Glomerular visceral epithelial cell (primary cell): ENCODE measurements around the gene GPAM.
"Not testable (repeated sequence)": the region's sequence is repeated elsewhere in the genome, so short reads cannot be mapped to it uniquely, and the experiment has no call there.

Experiments
- DNase-seq: peaks from one replicate; pipeline ENCODE4 v3.0.0-alpha.2; 2016; ENCODE audit errors: extremely low spot score

GPAM gene

GRCh38 chr10:112215342-112215774 lies 31.8 kb upstream of the GPAM start:
- no peak for DNase-seq

GRCh38 chr10:112214298-112214926 lies 30.8 kb upstream of the GPAM start:
- DNase-seq: no peak

- DNase-seq: no peak
Observed at GRCh38 chr10:112213836-112214235, 30.3 kb upstream of the GPAM start.

GRCh38 chr10:112213098-112213823 lies 29.7 kb upstream of the GPAM start:
- DNase-seq: no peak

- DNase-seq: no peak
Observed at GRCh38 chr10:112210666-112211065, 27.1 kb upstream of the GPAM start.

GRCh38 chr10:112209684-112210131 lies 26.1 kb upstream of the GPAM start:
- DNase-seq: no peak

- no peak for DNase-seq
Observed at GRCh38 chr10:112208997-112209396, 25.4 kb upstream of the GPAM start.

- no peak for DNase-seq
Observed at GRCh38 chr10:112208292-112208691, 24.7 kb upstream of the GPAM start.

- no peak for DNase-seq
Observed at GRCh38 chr10:112203328-112204076, 19.9 kb upstream of the GPAM start.

- peak; percentile 9 for DNase-seq
Observed at GRCh38 chr10:112202561-112203241, 19.1 kb upstream of the GPAM start.

GRCh38 chr10:112202076-112202475 lies 18.5 kb upstream of the GPAM start:
- no peak for DNase-seq

- DNase-seq: no peak
Observed at GRCh38 chr10:112201334-112201733, 17.8 kb upstream of the GPAM start.

- not testable (repeated sequence) for DNase-seq
Observed at GRCh38 chr10:112200259-112200658, 16.7 kb upstream of the GPAM start.

GRCh38 chr10:112197662-112198061 lies 14.1 kb upstream of the GPAM start:
- not testable (repeated sequence) for DNase-seq

GRCh38 chr10:112195224-112195623 lies 11.7 kb upstream of the GPAM start:
- DNase-seq: no peak

- DNase-seq: no peak
Observed at GRCh38 chr10:112191791-112192190, 8.2 kb upstream of the GPAM start.

GRCh38 chr10:112191041-112191590 lies 7.6 kb upstream of the GPAM start:
- DNase-seq: no peak

GRCh38 chr10:112189465-112189864 lies 5.9 kb upstream of the GPAM start:
- no peak for DNase-seq

GRCh38 chr10:112187527-112187926 lies 4.0 kb upstream of the GPAM start:
- no peak for DNase-seq

- DNase-seq: no peak
Observed at GRCh38 chr10:112185959-112186358, 2.4 kb upstream of the GPAM start.

GRCh38 chr10:112184379-112184778 lies 814 bp upstream of the GPAM start:
- no peak for DNase-seq

GRCh38 chr10:112184052-112184371 lies 447 bp upstream of the GPAM start:
- DNase-seq: no peak
